ENCODE results near the gene JMJD4.

The JMJD4 gene

DNA sequence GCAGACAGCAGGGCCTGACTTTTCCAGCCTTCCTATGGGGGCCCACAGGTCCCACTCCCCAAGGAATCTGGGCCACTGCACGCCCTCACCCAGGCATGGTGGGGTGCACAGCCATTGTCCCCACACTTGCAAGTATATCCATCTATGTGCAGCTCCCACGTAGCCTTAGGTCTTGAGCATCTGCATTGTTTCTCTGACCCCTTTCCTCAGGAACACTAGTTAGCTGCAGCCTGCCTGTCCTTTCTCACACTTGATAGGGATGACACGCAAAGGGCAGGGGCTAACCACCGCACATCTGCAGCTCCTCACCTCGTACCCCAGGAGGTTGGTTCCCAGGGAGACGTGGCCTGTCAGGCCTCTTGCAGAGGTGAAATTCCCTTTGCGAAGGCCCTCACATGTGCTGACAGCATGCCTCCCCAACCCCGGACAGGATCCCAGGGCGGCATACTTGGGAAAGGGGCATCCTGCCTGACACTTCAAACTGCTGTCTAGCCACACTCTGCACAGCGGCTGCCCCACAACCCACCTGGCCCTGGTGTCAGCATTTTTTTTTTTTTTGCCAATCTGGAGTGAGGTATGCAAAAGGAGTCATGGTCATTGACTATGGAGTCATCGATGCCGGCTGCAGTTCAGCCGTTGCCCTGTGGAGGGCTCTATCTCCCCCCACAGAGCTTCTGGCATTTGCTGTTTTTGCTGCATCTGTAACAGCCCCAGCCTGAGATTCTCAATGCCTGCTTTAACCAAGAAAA lies 5.0 kb downstream of the JMJD4 start:
- peaks cover 15% of the 10 kb centered on the region for H3K36me3 ChIP-seq (ENCODE audit: insufficient read depth, low read length)
- H3K4me3 ChIP-seq = no peak overlapping the region
- TF ChIP-seq POLR2AphosphoS5 (IDR thresholded peaks at IDR 0.05; ENCODE audit: borderline replicate concordance, low read depth, low read length) (no peak; the same call in 1 of the 2 replicates), FOXP2 (optimal IDR thresholded peaks at IDR 0.05; ENCODE audit: control extremely low read depth, extremely low read length, insufficient read depth) (no peak), EZH2 (IDR thresholded peaks at IDR 0.05) (no peak)
- no peak overlapping the region for H3K9ac ChIP-seq (ENCODE audit: insufficient read length)
- DNase-seq (ENCODE audit: low read depth, low spot score) = peak; percentile 10
- no peak overlapping the region for H3K27ac ChIP-seq
- H3K9me3 ChIP-seq (ENCODE audit: low read depth, low read length) = no peaks in the 10 kb centered on the region

- no peak overlapping the region for H3K27ac ChIP-seq
- peaks cover 15% of the 10 kb centered on the region for H3K36me3 ChIP-seq (ENCODE audit: insufficient read depth, low read length)
- TF ChIP-seq POLR2AphosphoS5 (IDR thresholded peaks at IDR 0.05; ENCODE audit: borderline replicate concordance, low read depth, low read length) (no peak), FOXP2 (optimal IDR thresholded peaks at IDR 0.05; ENCODE audit: control extremely low read depth, extremely low read length, insufficient read depth) (no peak), EZH2 (IDR thresholded peaks at IDR 0.05) (no peak)
- H3K4me3 ChIP-seq = peak overlapping the region; percentile 87
- no peaks in the 10 kb centered on the region for H3K9me3 ChIP-seq (ENCODE audit: low read depth, low read length)
- peak overlapping the region; percentile 68 for H3K9ac ChIP-seq (ENCODE audit: insufficient read length)
- no peak for DNase-seq (ENCODE audit: low read depth, low spot score)
Observed at GRCh38 chr1:227729144-227729880, 5.8 kb downstream of the JMJD4 start.

- DNase-seq (ENCODE audit: low read depth, low spot score) = no peak
- TF ChIP-seq POLR2AphosphoS5 (IDR thresholded peaks at IDR 0.05; ENCODE audit: borderline replicate concordance, low read depth, low read length) (no peak), EZH2 (IDR thresholded peaks at IDR 0.05) (no peak)
- H3K4me3 ChIP-seq = peak overlapping the region; percentile 87
- peak overlapping the region; percentile 68 for H3K9ac ChIP-seq (ENCODE audit: insufficient read length)
- H3K27ac ChIP-seq = no peak overlapping the region
- H3K9me3 ChIP-seq (ENCODE audit: low read depth, low read length) = no peaks in the 10 kb centered on the region
- peaks cover 15% of the 10 kb centered on the region for H3K36me3 ChIP-seq (ENCODE audit: insufficient read depth, low read length)
Observed at GRCh38 chr1:227728892-227729143, 6.3 kb downstream of the JMJD4 start.

DNA sequence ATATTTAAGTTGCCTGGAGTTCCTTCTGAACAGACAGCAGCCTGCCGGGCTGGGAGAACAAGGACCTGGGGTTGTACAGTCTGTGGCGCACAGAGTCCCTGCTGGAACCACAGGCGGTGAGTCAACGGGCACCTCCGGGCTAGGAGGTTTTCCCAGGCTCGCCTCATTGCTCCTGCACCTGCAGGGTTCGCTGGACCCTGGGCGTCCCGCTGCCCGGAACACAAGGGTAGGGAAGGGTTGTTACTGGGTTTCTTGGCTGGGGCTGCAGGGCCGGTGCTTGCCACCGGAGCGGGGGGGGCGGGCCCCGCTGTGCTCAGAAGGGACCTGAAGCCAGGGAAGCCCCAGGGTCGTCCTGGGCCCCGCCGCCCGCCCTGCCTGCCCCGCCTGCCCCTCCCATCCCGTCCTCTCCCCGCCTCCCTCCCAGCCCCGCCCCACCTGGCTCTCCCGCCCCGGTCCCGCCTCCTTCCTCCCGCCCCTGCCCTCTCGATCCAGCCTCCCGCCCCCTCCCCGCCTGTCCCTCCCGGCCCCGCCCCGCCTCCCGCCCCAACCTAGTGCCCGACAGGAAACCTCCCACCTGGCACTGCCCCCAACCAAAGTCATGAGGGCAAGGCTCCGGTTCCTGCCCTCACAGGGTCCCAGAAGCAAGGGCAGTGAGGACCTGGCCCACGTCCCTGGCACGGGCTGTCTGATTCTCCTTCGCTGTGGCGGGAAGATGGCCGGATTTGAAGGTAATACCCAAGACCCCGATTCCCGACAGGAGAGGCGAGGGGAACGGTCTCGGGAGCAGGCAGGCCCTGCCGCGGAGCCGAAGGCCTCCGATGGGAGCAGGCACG lies 6.8 kb downstream of the JMJD4 start:
- no peaks in the 10 kb centered on the region for H3K9me3 ChIP-seq (ENCODE audit: low read depth, low read length)
- peaks cover 15% of the 10 kb centered on the region for H3K36me3 ChIP-seq (ENCODE audit: insufficient read depth, low read length)
- H3K4me3 ChIP-seq = peak overlapping the region; percentile 87
- H3K9ac ChIP-seq (ENCODE audit: insufficient read length) = peak overlapping the region; percentile 68
- H3K27ac ChIP-seq = no peak overlapping the region
- no peak for DNase-seq (ENCODE audit: low read depth, low spot score)
- TF ChIP-seq EZH2 (IDR thresholded peaks at IDR 0.05) (no peak), FOXP2 (optimal IDR thresholded peaks at IDR 0.05; ENCODE audit: control extremely low read depth, extremely low read length, insufficient read depth) (no peak), POLR2AphosphoS5 (IDR thresholded peaks at IDR 0.05; ENCODE audit: borderline replicate concordance, low read depth, low read length) (peak; percentile 45; the same call in 1 of the 2 replicates)

DNA sequence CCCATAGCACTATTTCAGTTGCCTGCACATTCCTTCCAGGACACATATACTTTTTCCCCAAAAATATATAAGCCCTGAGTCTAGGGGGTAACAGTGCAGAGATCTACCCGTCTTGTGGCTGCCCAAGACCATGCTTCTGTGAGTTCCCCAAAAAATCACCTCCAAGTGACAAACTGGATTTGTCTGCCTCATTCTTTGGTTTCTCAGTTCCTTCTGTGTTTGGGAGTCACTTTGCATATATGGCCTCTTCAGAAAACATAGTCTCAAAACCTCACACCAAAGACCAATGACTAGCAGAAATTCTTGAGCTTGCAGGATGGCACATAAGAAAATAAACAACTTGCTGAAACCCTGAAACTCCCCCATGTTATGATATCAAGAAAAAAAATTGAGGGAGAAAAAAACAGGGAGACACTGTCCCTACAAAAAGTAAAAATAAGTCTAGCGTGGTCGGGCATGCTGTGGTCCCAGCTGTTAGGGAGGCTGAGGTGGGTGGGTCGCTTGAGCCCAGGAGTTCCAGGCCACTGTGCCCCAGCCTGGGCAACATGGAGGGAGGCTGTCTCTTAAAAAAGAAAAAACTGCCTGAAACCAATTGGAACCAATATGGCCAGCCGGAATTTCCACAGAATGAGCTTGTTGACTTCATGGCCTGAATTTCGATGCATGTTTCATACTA lies 8.0 kb downstream of the JMJD4 start:
- TF ChIP-seq POLR2AphosphoS5 (IDR thresholded peaks at IDR 0.05; ENCODE audit: borderline replicate concordance, low read depth, low read length) (no peak), EZH2 (IDR thresholded peaks at IDR 0.05) (no peak)
- Histone ChIP-seq H3K4me3 (no peak overlapping the region), H3K9me3 (ENCODE audit: low read depth, low read length) (no peaks in the 10 kb centered on the region), H3K9ac (ENCODE audit: insufficient read length) (no peak overlapping the region), H3K36me3 (ENCODE audit: insufficient read depth, low read length) (peaks cover 6% of the 10 kb centered on the region), H3K27ac (no peak overlapping the region)
- no peak for DNase-seq (ENCODE audit: low read depth, low spot score)

- Histone ChIP-seq H3K27ac (no peak overlapping the region), H3K9ac (ENCODE audit: insufficient read length) (no peak overlapping the region), H3K36me3 (ENCODE audit: insufficient read depth, low read length) (no peaks in the 10 kb centered on the region), H3K4me3 (no peak overlapping the region), H3K9me3 (ENCODE audit: low read depth, low read length) (no peaks in the 10 kb centered on the region)
- DNase-seq (ENCODE audit: low read depth, low spot score) = no peak
- TF ChIP-seq FOXP2 (optimal IDR thresholded peaks at IDR 0.05; ENCODE audit: control extremely low read depth, extremely low read length, insufficient read depth) = no peak
- no peak for TF ChIP-seq EZH2 (IDR thresholded peaks at IDR 0.05)
- no peak for TF ChIP-seq POLR2AphosphoS5 (IDR thresholded peaks at IDR 0.05; ENCODE audit: borderline replicate concordance, low read depth, low read length)
Observed at GRCh38 chr1:227726318-227726717, 8.8 kb downstream of the JMJD4 start.

- TF ChIP-seq POLR2AphosphoS5 (IDR thresholded peaks at IDR 0.05; ENCODE audit: borderline replicate concordance, low read depth, low read length) = no peak
- H3K36me3 ChIP-seq (ENCODE audit: insufficient read depth, low read length) = no peaks in the 10 kb centered on the region
- no peak overlapping the region for H3K4me3 ChIP-seq
- no peak for DNase-seq (ENCODE audit: low read depth, low spot score)
- H3K27ac ChIP-seq = no peak overlapping the region
- H3K9me3 ChIP-seq (ENCODE audit: low read depth, low read length) = no peaks in the 10 kb centered on the region
- H3K9ac ChIP-seq (ENCODE audit: insufficient read length) = no peak overlapping the region
Observed at GRCh38 chr1:227725046-227725445, 10.1 kb downstream of the JMJD4 start.

GRCh38 chr1:227723474-227723873 lies 11.6 kb downstream of the JMJD4 start:
- TF ChIP-seq EZH2 (IDR thresholded peaks at IDR 0.05) (no peak), FOXP2 (optimal IDR thresholded peaks at IDR 0.05; ENCODE audit: control extremely low read depth, extremely low read length, insufficient read depth) (no peak), POLR2AphosphoS5 (IDR thresholded peaks at IDR 0.05; ENCODE audit: borderline replicate concordance, low read depth, low read length) (no peak)
- H3K9me3 ChIP-seq (ENCODE audit: low read depth, low read length) = no peaks in the 10 kb centered on the region
- H3K9ac ChIP-seq (ENCODE audit: insufficient read length) = no peak overlapping the region
- no peak overlapping the region for H3K4me3 ChIP-seq
- H3K27ac ChIP-seq = no peak overlapping the region
- no peak for DNase-seq (ENCODE audit: low read depth, low spot score)
- no peaks in the 10 kb centered on the region for H3K36me3 ChIP-seq (ENCODE audit: insufficient read depth, low read length)

All from SK-N-MC (cell line).